Esophagus muscularis mucosa (tissue), 4 donors: ENCODE results near the gene SEL1L3. TPM values are rescaled to one million over a fixed set of nuclear protein-coding genes. Genes with fewer than 3 reads are reported as not detected.

ENCODE experiments used
- DNase-seq: peaks from one replicate; pipeline ENCODE4 v3.0.0-alpha.2; 2017; ENCODE audit errors: extremely low spot score
- H3K27ac ChIP-seq, 4 donors: fragments of 200-600 bp; sonication (generic); replicated peaks in 1 of 4; 1 replicate in 3 of 4; 2 replicates in 1 of 4; pipeline ENCODE4 v1.5.1; 2016 to 2019; ENCODE audit warnings: mild to moderate bottlenecking in 1 of 4
- H3K27me3 ChIP-seq, 4 donors: fragments of 200-600 bp; sonication (generic); one replicate each; pipeline versions ENCODE4 v1.5.1 to v1.6.0; 2016 to 2019
- H3K36me3 ChIP-seq, 4 donors: fragments of 200-600 bp; sonication (generic); one replicate each; pipeline ENCODE4 v1.5.1; 2016 to 2019
- H3K4me1 ChIP-seq, 4 donors: fragments of 200-600 bp; sonication (generic); one replicate each; pipeline ENCODE4 v1.5.1; 2016 to 2019
- H3K4me3 ChIP-seq, 4 donors: fragments of 200-600 bp; sonication (generic); 1 replicate in 2 of 4; 2 replicates in 2 of 4; pipeline ENCODE4 v1.5.1; 2016 to 2019; ENCODE audit warnings: mild to moderate bottlenecking in 4 of 4, moderate library complexity in 1 of 4
- H3K9me3 ChIP-seq, 4 donors: fragments of 200-600 bp; sonication (generic); 1 replicate in 3 of 4; 2 replicates in 1 of 4; pipeline ENCODE4 v1.5.1; 2016 to 2019
- CTCF ChIP-seq, 3 experiments: fragments of 200-600 bp in 2 of 3; fragments of 450-650 bp in 1 of 3; sonication (generic) in 2 of 3; IDR thresholded peaks; one replicate each; pipeline ENCODE4 v1.5.1; 2017 to 2019; ENCODE audit warnings: antibody characterized with exemption in 3 of 3, mild to moderate bottlenecking in 2 of 3, moderate library complexity in 1 of 3
- EP300 ChIP-seq: sonication (generic); formaldehyde crosslinking; IDR thresholded peaks from one replicate; pipeline ENCODE4 v1.6.1; 2017; ENCODE audit warnings: antibody characterized with exemption
- POLR2A ChIP-seq: fragments of 450-650 bp; IDR thresholded peaks from one replicate; pipeline ENCODE4 v1.6.1; 2017; ENCODE audit warnings: antibody characterized with exemption, moderate library complexity, mild to moderate bottlenecking, low read depth
- POLR2AphosphoS5 ChIP-seq, 2 donors: sonication (generic); formaldehyde crosslinking; IDR thresholded peaks; one replicate each; pipeline ENCODE4 v1.6.1; 2017; ENCODE audit warnings: antibody characterized with exemption in 2 of 2
- WGBS: methylation state at CpG from one replicate; pipeline ENCODE4 v1.1.5; 2018; 5-methylcytosine and 5-hydroxymethylcytosine counted together
- intact Hi-C: fragments of 100-400 bp; cut with DNase I; formaldehyde crosslinking; loops from one replicate; pipeline ENCODE4 v1.15.1; 2023
- total RNA-seq, 4 donors: library from RNA; depleted of rRNA; stranded (reverse); fragments of >200 nt; gene quantifications; one replicate each; pipeline versions ENCODE4 v1.1.0 to v1.2.1, GENCODE V29; 2016

SEL1L3 gene
- total RNA-seq, 4 donors from 2014 or later = 3.3 to 11.7 (median 5.7) TPM

GRCh38 chr4:25859429-25860148, 3.2 kb downstream of the SEL1L3 start:
- Histone ChIP-seq H3K4me1 (peaks cover 27 to 44% (median 34%) of the 10 kb centered on the region in 4 donors), H3K36me3 (no peaks in the 10 kb centered on the region), H3K9me3 (no peaks in the 10 kb centered on the region), H3K27ac (no peak overlapping the region), H3K4me3 (no peak overlapping the region), H3K27me3 (peaks cover 0 to 27% (median 5%) of the 10 kb centered on the region in 4 donors)
- TF ChIP-seq EP300 = no peak
- no peak for TF ChIP-seq POLR2A
- TF ChIP-seq CTCF (IDR thresholded peaks at IDR 0.05) = no peak
- no peak for TF ChIP-seq POLR2AphosphoS5 (IDR thresholded peaks at IDR 0.05)
- no peak for DNase-seq
- 70% methylated on average over 6 of the region's 6 CpGs for WGBS
- intact Hi-C loops = loop anchor here (10.0 kb wide), 1 partner anchor 55 kb away; the partner anchor contains the start of gene SMIM20

GRCh38 chr4:25857851-25858400, 4.9 kb downstream of the SEL1L3 start:
- TF ChIP-seq POLR2AphosphoS5 (IDR thresholded peaks at IDR 0.05) = no peak
- no peak for TF ChIP-seq EP300
- no peak for TF ChIP-seq CTCF (IDR thresholded peaks at IDR 0.05)
- no peak for TF ChIP-seq POLR2A
- H3K36me3 ChIP-seq = no peaks in the 10 kb centered on the region
- H3K27ac ChIP-seq = no peak overlapping the region
- H3K4me1 ChIP-seq = peaks cover 20 to 38% (median 29%) of the 10 kb centered on the region in 4 donors
- H3K9me3 ChIP-seq = no peaks in the 10 kb centered on the region
- no peak for DNase-seq
- WGBS = 96% methylated on average over 8 of the region's 8 CpGs
- H3K4me3 ChIP-seq = no peak overlapping the region
- H3K27me3 ChIP-seq = peaks cover 0 to 27% (median 5%) of the 10 kb centered on the region in 4 donors
- intact Hi-C loops = no loop called here

GRCh38 chr4:25857403-25857802, 5.4 kb downstream of the SEL1L3 start:
- H3K27ac ChIP-seq = no peak overlapping the region
- 97% methylated on average over 2 of the region's 2 CpGs for WGBS
- no peaks in the 10 kb centered on the region for H3K36me3 ChIP-seq
- intact Hi-C loops = no loop called here
- no peak overlapping the region for H3K4me3 ChIP-seq
- TF ChIP-seq CTCF (IDR thresholded peaks at IDR 0.05) (no peak), POLR2A (no peak), POLR2AphosphoS5 (IDR thresholded peaks at IDR 0.05) (no peak), EP300 (no peak)
- no peaks in the 10 kb centered on the region for H3K9me3 ChIP-seq
- H3K27me3 ChIP-seq = peaks cover 0 to 26% (median 5%) of the 10 kb centered on the region in 4 donors
- peaks cover 17 to 36% (median 28%) of the 10 kb centered on the region in 4 donors for H3K4me1 ChIP-seq
- DNase-seq = no peak

- Histone ChIP-seq H3K4me1 (peaks cover 10 to 30% (median 24%) of the 10 kb centered on the region in 4 donors), H3K9me3 (no peaks in the 10 kb centered on the region), H3K27me3 (peaks cover 0 to 20% (median 5%) of the 10 kb centered on the region in 4 donors), H3K27ac (no peak overlapping the region), H3K4me3 (no peak overlapping the region), H3K36me3 (no peaks in the 10 kb centered on the region)
- no peak for TF ChIP-seq EP300
- no peak for TF ChIP-seq POLR2A
- no peak for TF ChIP-seq POLR2AphosphoS5 (IDR thresholded peaks at IDR 0.05)
- TF ChIP-seq CTCF (IDR thresholded peaks at IDR 0.05) = no peak
- intact Hi-C loops = no loop called here
- 67% methylated on average over 1 of the region's 1 CpG for WGBS
- no peak for DNase-seq
Observed at GRCh38 chr4:25856756-25857155, 6.0 kb downstream of the SEL1L3 start.
